CD14-positive monocyte (primary cell): ENCODE results near the gene STX10. TPM values are rescaled to one million over a fixed set of nuclear protein-coding genes. Genes with fewer than 3 reads are reported as not detected.
A peak's percentile ranks its signal among the peaks of the same experiment; 100 is the strongest.

Experiments used
- DNase-seq, 3 donors: peaks; one replicate each; pipeline ENCODE4 v3.0.0-alpha.2; 2011 to 2022
- H2AFZ ChIP-seq: 2 replicates; pipeline ENCODE4 v1.6.0; 2012; ENCODE audit warnings: mild to moderate bottlenecking, low read depth, low read length, inconsistent platforms; ENCODE audit not compliant: insufficient read depth, poor library complexity, severe bottlenecking
- H3K27ac ChIP-seq, 2 donors: 1 replicate in 1 of 2; 2 replicates in 1 of 2; pipeline ENCODE4 v1.5.1; 2012 to 2013; ENCODE audit warnings: low read length in 2 of 2, control low read depth in 1 of 2, inconsistent platforms in 1 of 2, low read depth in 1 of 2, mild to moderate bottlenecking in 1 of 2
- H3K27me3 ChIP-seq, 2 donors: one replicate each; pipeline versions ENCODE4 v1.6.0 to v1.6.1; 2011 to 2013; ENCODE audit warnings: low read length in 2 of 2; ENCODE audit not compliant: control insufficient read depth in 2 of 2, insufficient read depth in 2 of 2
- H3K36me3 ChIP-seq, 2 donors: replicated peaks in 1 of 2; 1 replicate in 1 of 2; 2 replicates in 1 of 2; pipeline versions ENCODE4 v1.5.1 to v1.6.1; 2012 to 2013; ENCODE audit warnings: low read length in 2 of 2, control low read depth in 1 of 2, inconsistent platforms in 1 of 2, mild to moderate bottlenecking in 1 of 2; ENCODE audit not compliant: insufficient read depth in 2 of 2, control insufficient read depth in 1 of 2
- H3K4me1 ChIP-seq, 2 donors: 1 replicate in 1 of 2; 2 replicates in 1 of 2; pipeline versions ENCODE4 v1.5.1 to v1.6.1; 2012 to 2013; ENCODE audit warnings: low read length in 2 of 2, control low read depth in 1 of 2, inconsistent platforms in 1 of 2, mild to moderate bottlenecking in 1 of 2, moderate library complexity in 1 of 2; ENCODE audit not compliant: insufficient read depth in 2 of 2, control insufficient read depth in 1 of 2
- H3K4me2 ChIP-seq: replicated peaks from 2 replicates; pipeline ENCODE3; 2012; ENCODE audit warnings: low read length, moderate library complexity, mild to moderate bottlenecking; ENCODE audit not compliant: poor library complexity, severe bottlenecking; ENCODE audit errors: extremely low read depth
- H3K4me3 ChIP-seq, 3 experiments: fragments of 200-600 bp in 1 of 3; sonication (generic) in 1 of 3; replicated peaks in 1 of 3; 1 replicate in 2 of 3; 2 replicates in 1 of 3; pipeline ENCODE4 v1.5.1; 2011 to 2013; ENCODE audit warnings: low read length in 3 of 3, mild to moderate bottlenecking in 3 of 3, control low read depth in 2 of 3, low read depth in 2 of 3, inconsistent platforms in 1 of 3, moderate library complexity in 1 of 3
- H3K79me2 ChIP-seq: 2 replicates; pipeline ENCODE4 v1.6.0; 2012; ENCODE audit warnings: mild to moderate bottlenecking, control low read depth, inconsistent platforms, low read length, moderate library complexity; ENCODE audit not compliant: insufficient read depth
- H3K9ac ChIP-seq: 2 replicates; pipeline ENCODE4 v1.6.0; 2017; ENCODE audit warnings: low read length, mild to moderate bottlenecking; ENCODE audit not compliant: insufficient read depth, poor library complexity, severe bottlenecking
- H3K9me3 ChIP-seq, 2 donors: replicated peaks in 1 of 2; 1 replicate in 1 of 2; 2 replicates in 1 of 2; pipeline versions ENCODE4 v1.5.1 to v1.6.1; 2012 to 2013; ENCODE audit warnings: low read length in 2 of 2, control low read depth in 1 of 2; ENCODE audit not compliant: control insufficient read depth in 1 of 2, insufficient read depth in 1 of 2
- H4K20me1 ChIP-seq: 2 replicates; pipeline ENCODE4 v1.6.0; 2012; ENCODE audit warnings: mild to moderate bottlenecking, low read length, control low read depth, moderate library complexity; ENCODE audit not compliant: insufficient read depth
- H3K27ac Mint-ChIP-seq, 7 donors: one replicate each; pipeline ENCODE4 v1.8.0; 2020; ENCODE audit warnings: mild to moderate bottlenecking in 7 of 7, mixed read lengths in 7 of 7, moderate library complexity in 6 of 7, inconsistent platforms in 2 of 7
- H3K27me3 Mint-ChIP-seq, 3 donors: one replicate each; pipeline ENCODE4 v1.8.0; 2021 to 2022; ENCODE audit warnings: low read depth in 3 of 3, mild to moderate bottlenecking in 3 of 3, mixed read lengths in 3 of 3, moderate library complexity in 3 of 3, inconsistent platforms in 1 of 3
- H3K36me3 Mint-ChIP-seq, 2 donors: one replicate each; pipeline ENCODE4 v1.8.0; 2020; ENCODE audit warnings: mixed read lengths in 2 of 2, inconsistent platforms in 1 of 2, mild to moderate bottlenecking in 1 of 2
- H3K4me1 Mint-ChIP-seq: one replicate; pipeline ENCODE4 v1.8.0; 2020; ENCODE audit warnings: mild to moderate bottlenecking, mixed read lengths
- H3K4me3 Mint-ChIP-seq, 2 donors: one replicate each; pipeline ENCODE4 v1.8.0; 2020; ENCODE audit warnings: mild to moderate bottlenecking in 2 of 2, mixed read lengths in 2 of 2, moderate library complexity in 1 of 2
- H3K9me3 Mint-ChIP-seq, 7 donors: one replicate each; pipeline ENCODE4 v1.8.0; 2020 to 2022; ENCODE audit warnings: mixed read lengths in 7 of 7, mild to moderate bottlenecking in 6 of 7, moderate library complexity in 6 of 7, inconsistent platforms in 2 of 7
- WGBS: methylation state at CpG from one replicate; pipeline ENCODE4 v1.1.5; 2013; ENCODE audit warnings: missing lambda C conversion rate; ENCODE audit not compliant: insufficient coverage; 5-methylcytosine and 5-hydroxymethylcytosine counted together
- intact Hi-C, 2 donors: fragments of 100-400 bp; cut with micrococcal nuclease; formaldehyde crosslinking; loops; one replicate each; pipeline versions ENCODE4 v1.15.0 to v1.15.1; 2023
- polyA plus RNA-seq, 3 donors: library from polyadenylated mRNA; depleted of rRNA in 1 of 3; unstranded in 2 of 3; stranded (reverse) in 1 of 3; fragments of 300-500 nt in 2 of 3; fragments of >200 nt in 1 of 3; fragmentation: Illumina TruSeq in 2 of 3; gene quantifications; 1 replicate in 2 of 3; 2 replicates in 1 of 3; pipeline ENCODE4 v1.2.3, GENCODE V29; 2012 to 2021
- TF ChIP-seq, protein P1 (sequence below): fragments of 200-600 bp; IDR thresholded peaks from one replicate; pipeline ENCODE4 v1.8.0; 2022; ENCODE audit warnings: antibody characterized with exemption, mild to moderate bottlenecking

Gene STX10
- polyA plus RNA-seq, 3 donors = 158 to 392 (median 172) TPM

DNA sequence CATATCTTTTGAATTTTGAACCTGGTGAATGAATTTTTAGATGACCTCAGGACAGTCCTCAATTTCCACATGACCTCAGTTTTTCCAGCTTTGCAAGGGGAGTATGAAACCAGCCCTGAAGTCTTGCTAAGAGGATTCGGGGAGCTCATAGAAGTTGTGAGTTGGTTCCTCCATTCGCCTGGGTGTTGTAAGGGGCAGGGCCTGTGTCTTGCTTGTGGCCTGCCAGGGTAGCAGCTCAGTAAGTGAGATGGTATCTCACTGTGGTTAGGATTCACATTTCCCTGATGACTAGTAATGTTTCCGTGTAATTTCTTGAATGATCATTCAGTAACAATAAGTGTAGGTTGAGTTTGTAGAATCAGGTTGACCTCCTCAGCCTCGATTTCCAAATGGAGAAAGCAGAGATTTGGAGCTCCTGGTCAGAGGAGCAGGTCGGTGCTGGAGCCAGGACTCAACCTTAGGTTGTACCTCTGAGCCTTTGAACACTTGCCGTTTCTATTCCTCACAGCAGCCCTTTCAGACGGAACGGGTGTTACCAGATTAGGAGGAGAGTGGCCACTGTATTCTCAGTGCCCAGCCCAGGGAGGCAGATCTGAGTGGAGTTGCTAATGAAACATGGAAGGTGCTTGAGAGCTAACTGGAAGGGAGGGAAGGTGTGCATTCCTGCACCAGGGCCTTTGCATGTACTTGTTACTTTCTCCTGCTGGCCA, 17.5 kb downstream of the STX10 start:
- Histone ChIP-seq H3K4me3 (no peak overlapping the region), H3K27me3 (no peaks in the 10 kb centered on the region), H3K4me1 (no peaks in the 10 kb centered on the region), H3K79me2 (peaks cover 69% of the 10 kb centered on the region), H3K36me3 (peaks cover 28 to 46% of the 10 kb centered on the region in 2 donors), H3K9me3 (no peaks in the 10 kb centered on the region), H2AFZ (no peak overlapping the region), H4K20me1 (peaks cover 70% of the 10 kb centered on the region), H3K9ac (no peak overlapping the region), H3K27ac (peak overlapping the region in 1 of 2 donors; percentile 45), H3K4me2 (no peak overlapping the region)
- H3K9me3 Mint-ChIP-seq = peaks cover 0 to 2% (median 0%) of the 10 kb centered on the region in 7 donors
- H3K27ac Mint-ChIP-seq = peak overlapping the region in 3 of 7 donors; percentile 21 to 33 (median 32)
- DNase-seq = no peak
- intact Hi-C loops = no loop called here
- peaks cover 23 to 52% of the 10 kb centered on the region in 2 donors for H3K36me3 Mint-ChIP-seq
- TF ChIP-seq, protein P1, sequence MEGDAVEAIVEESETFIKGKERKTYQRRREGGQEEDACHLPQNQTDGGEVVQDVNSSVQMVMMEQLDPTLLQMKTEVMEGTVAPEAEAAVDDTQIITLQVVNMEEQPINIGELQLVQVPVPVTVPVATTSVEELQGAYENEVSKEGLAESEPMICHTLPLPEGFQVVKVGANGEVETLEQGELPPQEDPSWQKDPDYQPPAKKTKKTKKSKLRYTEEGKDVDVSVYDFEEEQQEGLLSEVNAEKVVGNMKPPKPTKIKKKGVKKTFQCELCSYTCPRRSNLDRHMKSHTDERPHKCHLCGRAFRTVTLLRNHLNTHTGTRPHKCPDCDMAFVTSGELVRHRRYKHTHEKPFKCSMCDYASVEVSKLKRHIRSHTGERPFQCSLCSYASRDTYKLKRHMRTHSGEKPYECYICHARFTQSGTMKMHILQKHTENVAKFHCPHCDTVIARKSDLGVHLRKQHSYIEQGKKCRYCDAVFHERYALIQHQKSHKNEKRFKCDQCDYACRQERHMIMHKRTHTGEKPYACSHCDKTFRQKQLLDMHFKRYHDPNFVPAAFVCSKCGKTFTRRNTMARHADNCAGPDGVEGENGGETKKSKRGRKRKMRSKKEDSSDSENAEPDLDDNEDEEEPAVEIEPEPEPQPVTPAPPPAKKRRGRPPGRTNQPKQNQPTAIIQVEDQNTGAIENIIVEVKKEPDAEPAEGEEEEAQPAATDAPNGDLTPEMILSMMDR = no peak
- H3K27me3 Mint-ChIP-seq = no peaks in the 10 kb centered on the region
- 51% methylated on average over 5 of the region's 8 CpGs for WGBS
- no peak overlapping the region for H3K4me3 Mint-ChIP-seq
- peaks cover 19% of the 10 kb centered on the region for H3K4me1 Mint-ChIP-seq

- no peak overlapping the region for H3K4me2 ChIP-seq
- H3K27ac Mint-ChIP-seq = peak overlapping the region in 3 of 7 donors; percentile 5 to 70 (median 58)
- H3K36me3 Mint-ChIP-seq = peaks cover 17 to 39% of the 10 kb centered on the region in 2 donors
- no peaks in the 10 kb centered on the region for H3K27me3 ChIP-seq
- no peak overlapping the region for H2AFZ ChIP-seq
- peaks cover 84% of the 10 kb centered on the region for H3K79me2 ChIP-seq
- peak overlapping the region in 1 of 2 donors; percentile 12 for H3K27ac ChIP-seq
- peaks cover 0 to 1% (median 0%) of the 10 kb centered on the region in 7 donors for H3K9me3 Mint-ChIP-seq
- no peak for DNase-seq
- peaks cover 15 to 38% of the 10 kb centered on the region in 2 donors for H3K36me3 ChIP-seq
- 100% methylated on average over 2 of the region's 3 CpGs for WGBS
- H3K9me3 ChIP-seq = no peaks in the 10 kb centered on the region
- H3K9ac ChIP-seq = no peak overlapping the region
- intact Hi-C loops = no loop called here
- peaks cover 75% of the 10 kb centered on the region for H4K20me1 ChIP-seq
- peaks cover 19% of the 10 kb centered on the region for H3K4me1 Mint-ChIP-seq
- no peak overlapping the region for H3K4me3 Mint-ChIP-seq
- no peaks in the 10 kb centered on the region for H3K4me1 ChIP-seq
- H3K4me3 ChIP-seq = no peak overlapping the region
- no peaks in the 10 kb centered on the region for H3K27me3 Mint-ChIP-seq
- TF ChIP-seq, protein P1 = no peak
Observed at GRCh38 chr19:13130886-13131490, 19.2 kb downstream of the STX10 start.
